ENCODE measurements around the gene ELN.

DNA sequence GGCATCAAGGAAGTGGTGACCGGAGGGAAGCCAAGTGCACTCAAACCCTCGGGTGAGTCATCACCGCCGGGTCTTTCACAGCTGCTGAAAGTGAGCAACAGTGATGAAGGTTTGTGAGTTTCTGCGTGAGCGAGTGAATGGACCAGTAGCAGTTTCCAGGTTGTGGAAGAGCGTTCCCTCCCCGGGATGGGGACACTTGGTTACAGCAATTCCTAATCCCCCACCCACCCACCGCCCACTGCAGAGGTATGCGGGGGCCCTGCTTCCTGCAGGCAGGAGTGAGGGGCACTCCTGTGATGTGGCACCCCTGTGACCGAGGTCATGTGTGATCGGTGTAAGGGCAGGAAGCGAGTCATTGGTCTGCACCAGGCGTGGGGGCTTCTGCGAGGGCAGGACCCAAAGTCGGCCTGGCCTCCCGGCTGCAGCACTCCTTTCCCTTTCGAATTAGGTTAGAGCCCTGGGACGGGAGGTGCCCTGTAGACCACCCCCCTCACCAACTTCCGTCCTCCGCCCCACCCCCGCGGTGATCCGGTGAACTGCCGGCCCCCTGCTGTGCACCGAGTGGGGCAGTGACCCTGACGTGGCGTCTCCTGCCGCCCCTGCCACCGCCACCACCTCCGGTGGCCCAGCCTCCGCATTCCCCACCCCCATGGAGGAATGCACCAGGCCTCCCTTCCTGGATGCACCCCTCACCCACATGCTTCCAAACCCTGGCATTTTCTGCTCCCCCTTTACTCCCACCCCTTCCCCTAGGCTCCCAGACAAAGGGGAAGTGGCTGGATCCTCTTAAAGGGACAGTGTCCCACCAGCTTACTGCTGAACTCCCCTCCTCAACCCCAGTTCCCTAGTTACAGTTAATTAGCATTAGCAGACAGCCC is 66.5 kb downstream of the ELN start:
- TF ChIP-seq POLR2A (IDR thresholded peaks at IDR 0.05) (no peak), CTCF (IDR thresholded peaks at IDR 0.05) (no peak)
